HEK293 (cell line): ENCODE measurements around the gene INTS6.

Experiments
- GLIS2 ChIP-seq: fragments of 450-650 bp; formaldehyde crosslinking; IDR thresholded peaks from 2 replicates; pipeline ENCODE4 v1.5.1; 2016; ENCODE audit warnings: missing biosample characterization, missing genetic modification characterization
- HOXA7 ChIP-seq: sonication (generic); formaldehyde crosslinking; IDR thresholded peaks from 2 replicates; pipeline ENCODE4 v1.8.1; 2022; ENCODE audit warnings: missing genetic modification reagents, borderline replicate concordance
- KLF1 ChIP-seq: fragments of 450-650 bp; formaldehyde crosslinking; IDR thresholded peaks from 2 replicates; pipeline ENCODE4 v1.5.1; 2016; ENCODE audit warnings: missing biosample characterization, missing genetic modification characterization
- KLF10 ChIP-seq: fragments of 450-650 bp; IDR thresholded peaks from 2 replicates; pipeline ENCODE4 v1.5.1; 2018; ENCODE audit warnings: missing biosample characterization, mild to moderate bottlenecking, missing genetic modification characterization
- KLF16 ChIP-seq: fragments of 450-650 bp; formaldehyde crosslinking; IDR thresholded peaks from 2 replicates; pipeline ENCODE4 v1.5.1; 2017; ENCODE audit warnings: missing biosample characterization, missing genetic modification characterization
- PRDM1 ChIP-seq: fragments of 450-650 bp; formaldehyde crosslinking; IDR thresholded peaks from 2 replicates; pipeline ENCODE4; 2016; ENCODE audit warnings: missing biosample characterization, missing genetic modification characterization
- SALL2 ChIP-seq: fragments of 450-650 bp; formaldehyde crosslinking; IDR thresholded peaks from 2 replicates; pipeline ENCODE4 v1.5.0; 2017; ENCODE audit warnings: missing biosample characterization, mild to moderate bottlenecking, missing genetic modification characterization, borderline replicate concordance
- SP3 ChIP-seq: fragments of 450-650 bp; formaldehyde crosslinking; IDR thresholded peaks from 2 replicates; pipeline ENCODE4 v1.5.1; 2016; ENCODE audit warnings: missing biosample characterization, missing genetic modification characterization
- TCF7L2 ChIP-seq: IDR thresholded peaks from 2 replicates; pipeline ENCODE4 v1.6.1; 2011; ENCODE audit warnings: low read depth, mild to moderate bottlenecking, inconsistent platforms, low read length, moderate library complexity, borderline replicate concordance
- YY1 ChIP-seq: fragments of 450-650 bp; formaldehyde crosslinking; IDR thresholded peaks from 2 replicates; pipeline ENCODE4 v1.5.1; 2018; ENCODE audit warnings: missing biosample characterization, missing genetic modification characterization
- ZBTB17 ChIP-seq: fragments of 450-650 bp; formaldehyde crosslinking; IDR thresholded peaks from 2 replicates; pipeline ENCODE4 v1.5.1; 2016; ENCODE audit warnings: missing biosample characterization, missing genetic modification characterization
- ZBTB20 ChIP-seq: fragments of 450-650 bp; formaldehyde crosslinking; IDR thresholded peaks from 2 replicates; pipeline ENCODE4 v1.5.1; 2016; ENCODE audit warnings: missing biosample characterization, missing genetic modification characterization
- ZBTB8A ChIP-seq: fragments of 450-650 bp; formaldehyde crosslinking; IDR thresholded peaks from 2 replicates; pipeline ENCODE4 v1.5.1; 2016; ENCODE audit warnings: missing biosample characterization, missing genetic modification characterization
- ZNF239 ChIP-seq: fragments of 450-650 bp; formaldehyde crosslinking; IDR thresholded peaks from 2 replicates; pipeline ENCODE4 v1.5.1; 2016; ENCODE audit warnings: missing biosample characterization, missing genetic modification characterization
- ZNF24 ChIP-seq: fragments of 450-650 bp; formaldehyde crosslinking; IDR thresholded peaks from 2 replicates; pipeline ENCODE4 v1.5.1; 2016; ENCODE audit warnings: missing biosample characterization, missing genetic modification characterization
- ZNF280D ChIP-seq: fragments of 450-650 bp; formaldehyde crosslinking; IDR thresholded peaks from 2 replicates; pipeline ENCODE4 v1.5.1; 2016; ENCODE audit warnings: missing biosample characterization, missing genetic modification characterization
- ZNF324 ChIP-seq: fragments of 450-650 bp; formaldehyde crosslinking; IDR thresholded peaks from 2 replicates; pipeline ENCODE4 v1.5.1; 2016; ENCODE audit warnings: missing biosample characterization, missing genetic modification characterization
- ZNF426 ChIP-seq: fragments of 450-650 bp; formaldehyde crosslinking; IDR thresholded peaks from 2 replicates; pipeline ENCODE4 v1.5.1; 2017; ENCODE audit warnings: missing biosample characterization, missing genetic modification characterization, mild to moderate bottlenecking, inconsistent platforms, moderate library complexity
- ZNF473 ChIP-seq: fragments of 450-650 bp; formaldehyde crosslinking; IDR thresholded peaks from 2 replicates; pipeline ENCODE4 v1.5.1; 2017; ENCODE audit warnings: missing biosample characterization, missing genetic modification characterization
- ZNF501 ChIP-seq: fragments of 450-650 bp; formaldehyde crosslinking; IDR thresholded peaks from 2 replicates; pipeline ENCODE4 v1.5.1; 2016; ENCODE audit warnings: missing biosample characterization, missing genetic modification characterization
- ZNF529 ChIP-seq: fragments of 450-650 bp; formaldehyde crosslinking; IDR thresholded peaks from 2 replicates; pipeline ENCODE4 v1.5.1; 2017; ENCODE audit warnings: missing genetic modification characterization, missing biosample characterization; ENCODE audit not compliant: insufficient replicate concordance
- ZNF555 ChIP-seq: fragments of 450-650 bp; formaldehyde crosslinking; conservative IDR thresholded peaks from 2 replicates; pipeline ENCODE4 v1.5.1; 2017; ENCODE audit warnings: missing biosample characterization, mild to moderate bottlenecking, missing genetic modification characterization, inconsistent platforms
- ZNF561 ChIP-seq: fragments of 450-650 bp; IDR thresholded peaks from 2 replicates; pipeline ENCODE4 v1.5.1; 2018; ENCODE audit warnings: missing biosample characterization, missing genetic modification characterization, borderline replicate concordance
- ZNF571 ChIP-seq: fragments of 450-650 bp; formaldehyde crosslinking; IDR thresholded peaks from 2 replicates; pipeline ENCODE4 v1.5.0; 2017; ENCODE audit warnings: missing biosample characterization, missing genetic modification characterization
- ZNF610 ChIP-seq: fragments of 450-650 bp; formaldehyde crosslinking; IDR thresholded peaks from 2 replicates; pipeline ENCODE4 v1.5.1; 2016; ENCODE audit warnings: missing biosample characterization, missing genetic modification characterization, borderline replicate concordance
- ZNF629 ChIP-seq: fragments of 450-650 bp; formaldehyde crosslinking; IDR thresholded peaks from 2 replicates; pipeline ENCODE4 v1.5.1; 2017; ENCODE audit warnings: missing biosample characterization, missing genetic modification characterization
- ZNF677 ChIP-seq: fragments of 450-650 bp; IDR thresholded peaks from 2 replicates; pipeline ENCODE4 v1.5.0; 2018; ENCODE audit warnings: missing biosample characterization, mild to moderate bottlenecking, missing genetic modification characterization, moderate library complexity
- ZNF701 ChIP-seq: fragments of 450-650 bp; formaldehyde crosslinking; IDR thresholded peaks from 2 replicates; pipeline ENCODE4 v1.5.1; 2016; ENCODE audit warnings: missing biosample characterization, missing genetic modification characterization
- ZNF785 ChIP-seq: fragments of 450-650 bp; formaldehyde crosslinking; IDR thresholded peaks from 2 replicates; pipeline ENCODE4 v1.5.1; 2016; ENCODE audit warnings: missing biosample characterization, missing genetic modification characterization
- ZNF791 ChIP-seq: fragments of 450-650 bp; formaldehyde crosslinking; IDR thresholded peaks from 2 replicates; pipeline ENCODE4 v1.5.1; 2016; ENCODE audit warnings: missing biosample characterization, missing genetic modification characterization
- ZSCAN23 ChIP-seq: fragments of 450-650 bp; formaldehyde crosslinking; IDR thresholded peaks from 2 replicates; pipeline ENCODE4 v1.5.1; 2016; ENCODE audit warnings: missing biosample characterization, missing genetic modification characterization
- TF ChIP-seq, protein P1 (sequence below): fragments of 450-650 bp; formaldehyde crosslinking; IDR thresholded peaks from 2 replicates; pipeline ENCODE4 v1.5.1; 2016; ENCODE audit warnings: missing biosample characterization, missing genetic modification characterization
- TF ChIP-seq, protein P2 (sequence below): fragments of 450-650 bp; formaldehyde crosslinking; IDR thresholded peaks from 2 replicates; pipeline ENCODE4 v1.5.1; 2016; ENCODE audit warnings: missing biosample characterization, missing genetic modification characterization
- TF ChIP-seq, protein P3 (sequence below): fragments of 450-650 bp; formaldehyde crosslinking; IDR thresholded peaks from 2 replicates; pipeline ENCODE4 v1.5.1; 2016; ENCODE audit warnings: missing biosample characterization, missing genetic modification characterization

Gene INTS6

GRCh38 chr13:51451467-51452360 is 1.1 kb downstream of the INTS6 start (continued):
- TF ChIP-seq, protein P1, sequence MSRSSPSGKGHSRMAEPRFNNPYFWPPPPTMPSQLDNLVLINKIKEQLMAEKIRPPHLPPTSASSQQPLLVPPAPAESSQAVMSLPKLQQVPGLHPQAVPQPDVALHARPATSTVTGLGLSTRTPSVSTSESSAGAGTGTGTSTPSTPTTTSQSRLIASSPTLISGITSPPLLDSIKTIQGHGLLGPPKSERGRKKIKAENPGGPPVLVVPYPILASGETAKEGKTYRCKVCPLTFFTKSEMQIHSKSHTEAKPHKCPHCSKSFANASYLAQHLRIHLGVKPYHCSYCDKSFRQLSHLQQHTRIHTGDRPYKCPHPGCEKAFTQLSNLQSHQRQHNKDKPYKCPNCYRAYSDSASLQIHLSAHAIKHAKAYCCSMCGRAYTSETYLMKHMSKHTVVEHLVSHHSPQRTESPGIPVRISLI (tag by site-specific recombination), result no peak
- TF ChIP-seq ZSCAN23 (no peak), ZNF610 (tag by site-specific recombination) (no peak), ZNF529 (tag by site-specific recombination) (no peak), ZNF280D (tag by site-specific recombination) (no peak), ZNF785 (tag by site-specific recombination) (no peak), TCF7L2 (no peak), ZNF555 (no peak), KLF1 (tag by site-specific recombination) (0 out of 2 replicates have a peak, but pooled peaks have one; percentile 11), ZBTB17 (tag by site-specific recombination) (no peak), ZBTB20 (tag by site-specific recombination) (peak; percentile 87), ZNF701 (tag by site-specific recombination) (no peak), ZNF561 (tag by site-specific recombination) (no peak), SP3 (tag by site-specific recombination) (peak; percentile 59), ZNF501 (tag by site-specific recombination) (no peak), ZNF629 (tag by site-specific recombination) (no peak), SALL2 (tag by site-specific recombination) (no peak), ZNF239 (tag by site-specific recombination) (no peak), ZNF426 (tag by site-specific recombination) (no peak), KLF16 (no peak), ZNF24 (tag by site-specific recombination) (0 out of 2 replicates have a peak, but pooled peaks have one; percentile 16), ZNF791 (tag by site-specific recombination) (no peak), HOXA7 (no peak), ZBTB8A (tag by site-specific recombination) (no peak), PRDM1 (peak; percentile 51), YY1 (tag by site-specific recombination) (0 out of 2 replicates have a peak, but pooled peaks have one; percentile 26), ZNF324 (no peak), ZNF473 (tag by site-specific recombination) (no peak), ZNF677 (peak; percentile 40; the same call in 1 of the 2 replicates), ZNF571 (tag by site-specific recombination) (no peak), KLF10 (tag by site-specific recombination) (no peak), GLIS2 (tag by site-specific recombination) (peak; percentile 60)
- TF ChIP-seq, protein P2, sequence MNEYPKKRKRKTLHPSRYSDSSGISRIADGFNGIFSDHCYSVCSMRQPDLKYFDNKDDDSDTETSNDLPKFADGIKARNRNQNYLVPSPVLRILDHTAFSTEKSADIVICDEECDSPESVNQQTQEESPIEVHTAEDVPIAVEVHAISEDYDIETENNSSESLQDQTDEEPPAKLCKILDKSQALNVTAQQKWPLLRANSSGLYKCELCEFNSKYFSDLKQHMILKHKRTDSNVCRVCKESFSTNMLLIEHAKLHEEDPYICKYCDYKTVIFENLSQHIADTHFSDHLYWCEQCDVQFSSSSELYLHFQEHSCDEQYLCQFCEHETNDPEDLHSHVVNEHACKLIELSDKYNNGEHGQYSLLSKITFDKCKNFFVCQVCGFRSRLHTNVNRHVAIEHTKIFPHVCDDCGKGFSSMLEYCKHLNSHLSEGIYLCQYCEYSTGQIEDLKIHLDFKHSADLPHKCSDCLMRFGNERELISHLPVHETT, result no peak
- TF ChIP-seq, protein P3, sequence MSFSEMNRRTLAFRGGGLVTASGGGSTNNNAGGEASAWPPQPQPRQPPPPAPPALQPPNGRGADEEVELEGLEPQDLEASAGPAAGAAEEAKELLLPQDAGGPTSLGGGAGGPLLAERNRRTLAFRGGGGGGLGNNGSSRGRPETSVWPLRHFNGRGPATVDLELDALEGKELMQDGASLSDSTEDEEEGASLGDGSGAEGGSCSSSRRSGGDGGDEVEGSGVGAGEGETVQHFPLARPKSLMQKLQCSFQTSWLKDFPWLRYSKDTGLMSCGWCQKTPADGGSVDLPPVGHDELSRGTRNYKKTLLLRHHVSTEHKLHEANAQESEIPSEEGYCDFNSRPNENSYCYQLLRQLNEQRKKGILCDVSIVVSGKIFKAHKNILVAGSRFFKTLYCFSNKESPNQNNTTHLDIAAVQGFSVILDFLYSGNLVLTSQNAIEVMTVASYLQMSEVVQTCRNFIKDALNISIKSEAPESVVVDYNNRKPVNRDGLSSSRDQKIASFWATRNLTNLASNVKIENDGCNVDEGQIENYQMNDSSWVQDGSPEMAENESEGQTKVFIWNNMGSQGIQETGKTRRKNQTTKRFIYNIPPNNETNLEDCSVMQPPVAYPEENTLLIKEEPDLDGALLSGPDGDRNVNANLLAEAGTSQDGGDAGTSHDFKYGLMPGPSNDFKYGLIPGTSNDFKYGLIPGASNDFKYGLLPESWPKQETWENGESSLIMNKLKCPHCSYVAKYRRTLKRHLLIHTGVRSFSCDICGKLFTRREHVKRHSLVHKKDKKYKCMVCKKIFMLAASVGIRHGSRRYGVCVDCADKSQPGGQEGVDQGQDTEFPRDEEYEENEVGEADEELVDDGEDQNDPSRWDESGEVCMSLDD (tag by site-specific recombination), result no peak
